GM19193 (cell line): Measurements from ENCODE around the gene OPHN1.

Source experiments
- POLR2A ChIP-seq: IDR thresholded peaks from 4 replicates; pipeline ENCODE4 v1.6.1; 2011; ENCODE audit not compliant: insufficient read depth, insufficient read length; ENCODE audit errors: extremely low read depth

OPHN1 gene

DNA sequence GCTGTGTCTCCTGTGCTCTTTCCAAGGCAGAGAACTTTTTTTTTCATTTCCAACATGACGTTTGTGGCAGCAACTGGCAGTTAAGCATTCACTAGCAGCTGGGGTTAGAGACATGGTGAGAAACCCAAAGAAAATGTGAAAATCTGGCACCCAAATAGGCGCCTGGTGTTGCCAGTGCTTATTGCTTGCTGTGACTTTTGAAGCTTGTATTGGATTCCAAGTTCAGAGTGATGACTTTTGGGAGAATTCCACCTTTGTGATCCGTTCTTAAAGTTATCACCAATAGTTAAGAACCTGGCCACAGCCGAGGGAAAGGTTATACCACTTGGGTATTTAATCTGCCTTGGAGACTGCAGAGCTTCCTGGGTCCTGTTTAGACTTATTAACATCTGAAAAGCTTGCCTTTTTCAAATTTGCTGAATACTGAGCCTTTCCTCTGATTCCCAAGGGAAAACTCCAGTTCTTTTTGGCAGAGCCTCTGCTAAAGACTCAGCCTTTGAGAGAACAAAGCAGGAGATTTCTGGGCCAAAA lies 101.0 kb downstream of the OPHN1 start:
- no peak for TF ChIP-seq POLR2A

DNA sequence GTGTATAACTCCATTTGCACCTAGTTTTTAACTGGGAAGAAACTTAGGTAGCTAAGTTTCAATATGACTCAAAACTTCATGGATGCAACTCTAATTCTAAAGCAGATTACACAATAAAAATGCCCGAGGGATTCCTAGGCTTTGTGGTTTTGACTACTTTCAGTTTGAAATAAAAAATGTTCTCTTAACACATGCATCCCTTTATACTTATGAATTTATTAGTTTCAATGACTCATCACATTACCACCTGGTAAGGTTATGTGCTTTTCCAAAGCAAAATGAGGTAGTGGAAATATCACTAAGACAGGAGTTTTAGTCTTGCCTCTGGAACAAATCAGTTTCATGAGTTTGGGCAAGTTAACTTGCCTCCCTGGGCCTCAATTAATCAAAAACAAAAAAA lies 125.5 kb downstream of the OPHN1 start:
- no peak for TF ChIP-seq POLR2A

DNA sequence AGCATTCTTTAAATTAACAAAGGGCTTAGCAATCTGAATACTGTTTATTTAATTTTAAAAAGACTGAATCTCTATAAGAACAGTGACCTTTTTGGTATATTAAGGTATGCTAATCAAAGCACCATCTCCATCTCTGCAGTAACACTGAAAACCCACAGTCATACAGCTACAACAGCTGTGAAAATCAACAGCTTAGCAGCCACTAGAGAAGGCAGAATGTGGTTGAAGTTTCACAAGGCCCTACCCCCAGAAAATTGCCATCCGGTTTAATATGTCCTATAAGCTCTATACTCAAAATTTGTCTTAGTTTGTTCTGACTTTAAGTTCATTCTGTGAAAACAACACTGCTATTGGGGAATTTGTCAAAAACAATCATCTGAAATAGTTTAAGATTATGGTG lies 128.7 kb downstream of the OPHN1 start:
- no peak for TF ChIP-seq POLR2A

DNA sequence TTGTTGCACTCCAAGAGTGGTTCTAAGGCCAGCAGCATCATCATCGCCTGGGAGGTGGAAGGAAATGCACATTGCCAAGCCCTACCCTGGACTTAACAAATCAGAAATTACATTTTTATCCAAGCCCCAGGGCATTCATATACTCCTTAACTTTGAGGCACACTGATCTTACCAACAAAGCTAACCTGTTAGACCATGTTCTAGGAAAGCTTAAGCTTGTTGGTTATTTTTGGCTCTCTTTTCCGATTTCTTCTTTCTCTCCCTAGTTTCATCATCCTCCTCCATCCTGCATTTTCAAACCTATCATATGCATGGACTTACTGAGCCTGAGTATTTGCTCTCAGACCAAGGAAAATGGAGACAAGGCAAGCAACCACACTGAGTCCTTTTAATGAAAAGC lies 133.4 kb downstream of the OPHN1 start:
- no peak for TF ChIP-seq POLR2A

DNA sequence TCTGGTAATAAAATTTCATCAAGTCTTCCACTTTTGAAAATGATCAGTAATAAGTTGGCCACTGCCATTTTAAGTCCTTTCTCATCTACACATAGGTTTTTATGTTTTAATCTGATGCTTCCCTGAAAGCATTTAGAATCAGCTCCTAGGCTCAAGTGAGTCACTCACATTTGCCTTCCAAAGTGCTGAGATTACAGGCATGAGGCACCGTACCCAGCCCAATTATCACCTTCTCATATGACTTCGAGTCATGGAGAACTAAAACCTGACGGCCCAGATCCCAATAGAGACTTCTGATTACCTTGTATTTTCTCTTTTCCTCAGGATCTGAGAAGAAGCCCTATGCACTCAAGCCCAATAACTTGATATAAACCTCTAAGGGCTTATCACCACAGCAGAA lies 140.8 kb downstream of the OPHN1 start:
- no peak for TF ChIP-seq POLR2A

DNA sequence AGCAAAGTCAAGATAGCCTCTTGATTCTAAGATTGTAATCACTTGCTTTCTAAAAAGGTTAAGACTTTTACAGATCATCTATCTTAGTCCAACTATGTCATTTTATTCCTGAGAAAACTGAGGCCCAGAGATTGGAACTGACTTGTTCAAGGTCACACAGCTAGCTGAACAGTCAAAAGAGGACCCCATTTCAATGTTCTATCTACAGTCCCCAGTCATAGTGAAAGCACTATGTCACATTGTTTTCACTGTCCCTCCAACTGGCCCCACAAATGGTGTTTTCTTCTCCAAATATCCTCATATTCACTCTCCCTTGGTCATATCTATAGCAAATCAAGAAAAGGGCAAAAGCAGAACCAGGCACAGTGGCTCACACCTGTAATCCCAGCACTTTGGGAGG lies 145.2 kb downstream of the OPHN1 start:
- TF ChIP-seq POLR2A: no peak

DNA sequence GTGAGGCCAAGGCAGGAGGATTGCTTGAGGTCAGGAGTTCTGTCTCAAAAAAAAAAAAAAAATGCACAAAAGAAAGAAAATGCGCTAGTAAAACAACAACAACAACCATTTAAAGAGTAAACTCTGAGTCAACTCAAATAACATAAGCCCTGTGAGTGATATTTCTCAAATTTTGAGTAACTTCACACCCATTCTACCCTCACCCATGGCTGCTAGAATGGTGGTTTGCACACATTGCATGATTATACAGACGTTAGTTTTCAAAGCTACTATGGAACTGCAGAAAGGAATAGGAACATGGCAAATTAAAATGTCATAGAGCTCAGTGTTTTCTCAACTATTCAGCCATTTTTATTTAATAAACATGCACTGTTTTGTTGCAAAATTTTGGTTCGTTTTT lies 145.9 kb downstream of the OPHN1 start:
- TF ChIP-seq POLR2A: no peak

DNA sequence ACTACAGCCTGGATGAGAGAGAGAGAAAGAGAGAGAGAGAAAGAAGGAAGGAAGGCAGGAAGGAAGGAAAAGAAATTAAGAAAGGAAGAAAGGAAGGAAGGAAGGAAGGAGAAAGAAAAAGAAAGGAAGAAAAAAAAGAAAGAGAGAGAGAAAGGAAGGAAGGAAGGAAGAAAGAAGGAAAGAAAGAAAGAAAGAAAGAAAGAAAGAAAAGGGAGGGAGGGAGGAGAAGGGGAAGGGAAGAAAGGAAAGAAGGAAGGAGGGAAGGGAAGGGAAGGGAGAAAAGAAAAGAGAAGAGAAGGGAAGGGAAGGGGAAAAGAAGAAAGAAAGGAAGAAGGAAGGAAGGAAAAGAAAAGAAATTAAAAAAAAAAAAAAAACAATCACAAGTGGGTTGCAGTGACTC lies 146.3 kb downstream of the OPHN1 start:
- TF ChIP-seq POLR2A: no peak

DNA sequence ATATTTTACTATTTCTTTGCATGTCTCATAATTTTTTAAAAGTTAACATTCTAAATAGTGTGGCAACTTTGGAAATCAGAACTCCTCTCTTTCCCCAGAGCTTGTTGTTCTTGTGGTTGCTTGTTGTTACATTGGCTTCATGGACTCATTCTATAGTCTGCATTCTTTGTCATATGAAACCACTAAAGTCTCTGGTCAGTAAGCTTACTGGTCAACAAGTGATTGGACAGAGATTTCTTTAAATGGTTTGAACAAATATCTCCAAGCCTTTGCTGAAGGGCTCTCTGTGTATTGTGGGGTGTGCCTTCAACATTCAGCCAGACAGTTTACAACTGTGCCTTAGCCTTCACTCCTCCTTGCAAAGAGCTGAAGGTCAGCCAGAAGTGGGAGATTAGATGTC lies 147.2 kb downstream of the OPHN1 start:
- TF ChIP-seq POLR2A: no peak

DNA sequence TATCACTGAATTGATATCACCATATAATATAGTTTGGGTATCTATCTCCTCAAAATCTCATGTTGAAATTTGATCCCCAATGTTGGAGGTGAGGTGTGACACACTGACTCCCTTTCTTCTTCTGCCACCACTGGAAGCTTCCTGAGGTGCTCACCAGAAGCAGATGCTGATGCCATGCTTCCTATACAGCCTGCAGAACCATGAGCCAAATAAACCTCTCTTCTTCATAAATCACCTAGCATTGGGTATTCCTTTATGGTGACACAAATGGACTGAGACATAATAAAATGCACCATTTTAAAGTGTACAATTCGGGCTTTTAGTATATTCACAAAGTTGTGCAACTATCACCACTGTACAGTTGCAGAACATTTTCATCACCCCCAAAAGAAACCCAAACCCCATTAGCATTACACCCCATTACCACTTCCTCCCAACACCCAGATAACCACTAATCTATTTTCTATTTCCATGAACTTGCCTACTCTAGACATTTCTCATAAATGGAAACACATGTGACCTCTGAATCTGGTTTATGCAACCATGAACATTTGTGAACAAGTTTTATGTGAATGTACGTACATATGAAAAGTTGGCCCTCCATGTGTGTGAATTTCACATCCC lies 148.9 kb downstream of the OPHN1 start:
- TF ChIP-seq POLR2A: no peak

DNA sequence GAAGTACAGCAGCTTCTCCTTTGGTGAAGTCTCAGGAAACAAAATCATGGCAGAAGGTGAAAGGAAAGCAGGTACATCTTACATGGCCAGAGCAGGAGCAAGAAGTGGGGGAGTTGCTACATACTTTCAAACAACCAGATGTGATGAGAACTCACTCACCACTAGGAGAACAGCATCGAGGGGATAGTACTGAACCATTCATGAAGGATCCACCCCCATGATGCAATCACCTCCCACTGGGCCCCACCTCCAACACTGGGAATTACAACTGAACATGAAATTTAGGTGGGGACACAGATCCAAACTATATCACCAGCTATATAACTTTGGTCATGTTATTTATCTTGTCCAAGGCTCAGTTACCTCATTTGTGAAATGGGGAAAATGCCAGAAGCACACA lies 159.4 kb downstream of the OPHN1 start:
- TF ChIP-seq POLR2A: no peak

DNA sequence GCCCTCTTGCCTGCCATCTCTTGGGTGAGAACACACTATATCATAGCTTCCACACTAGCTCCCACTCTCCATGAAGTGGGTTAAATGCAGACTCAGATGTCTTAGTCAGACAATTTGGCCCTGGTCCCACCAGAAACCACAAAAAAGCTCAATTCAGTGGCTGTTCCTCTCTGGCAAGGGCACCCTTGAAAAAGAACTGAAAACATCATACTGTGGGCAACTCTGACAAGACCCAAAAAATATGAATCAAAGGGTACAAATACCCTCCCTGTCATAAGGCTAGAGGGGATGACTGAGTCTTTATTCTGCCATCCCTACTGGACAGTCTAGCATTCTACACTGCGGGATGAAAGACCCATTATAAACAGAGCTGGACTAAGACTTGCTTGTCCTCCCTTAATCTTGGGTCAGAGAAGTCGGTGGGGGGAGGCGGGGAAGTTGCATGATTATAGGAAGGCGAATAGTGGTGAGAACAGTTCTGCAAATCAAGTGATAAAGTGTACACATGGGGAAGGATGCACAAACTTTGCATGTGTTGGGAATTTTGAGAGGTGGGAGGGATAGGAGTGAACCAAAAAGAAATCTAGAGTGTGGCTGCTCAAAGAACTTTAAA lies 172.1 kb downstream of the OPHN1 start:
- TF ChIP-seq POLR2A: no peak

DNA sequence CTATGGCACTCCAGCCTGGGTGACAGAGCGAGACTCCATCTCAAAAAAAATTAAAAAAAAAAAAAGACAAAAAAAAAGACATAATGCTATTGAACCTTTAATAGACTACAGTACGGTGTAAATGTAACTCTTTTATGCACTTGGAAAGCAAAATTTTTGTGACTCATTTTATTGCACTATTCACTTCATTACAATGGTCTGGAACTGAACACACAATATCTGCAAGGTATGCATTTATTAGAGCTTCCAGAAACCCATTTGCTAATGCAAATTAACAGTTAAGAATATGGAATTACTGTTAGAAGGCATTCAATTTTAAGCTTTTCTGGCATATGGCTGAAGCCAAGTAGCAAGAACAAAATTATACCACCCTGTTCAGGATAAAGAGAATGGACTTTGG lies 176.3 kb downstream of the OPHN1 start:
- no peak for TF ChIP-seq POLR2A

DNA sequence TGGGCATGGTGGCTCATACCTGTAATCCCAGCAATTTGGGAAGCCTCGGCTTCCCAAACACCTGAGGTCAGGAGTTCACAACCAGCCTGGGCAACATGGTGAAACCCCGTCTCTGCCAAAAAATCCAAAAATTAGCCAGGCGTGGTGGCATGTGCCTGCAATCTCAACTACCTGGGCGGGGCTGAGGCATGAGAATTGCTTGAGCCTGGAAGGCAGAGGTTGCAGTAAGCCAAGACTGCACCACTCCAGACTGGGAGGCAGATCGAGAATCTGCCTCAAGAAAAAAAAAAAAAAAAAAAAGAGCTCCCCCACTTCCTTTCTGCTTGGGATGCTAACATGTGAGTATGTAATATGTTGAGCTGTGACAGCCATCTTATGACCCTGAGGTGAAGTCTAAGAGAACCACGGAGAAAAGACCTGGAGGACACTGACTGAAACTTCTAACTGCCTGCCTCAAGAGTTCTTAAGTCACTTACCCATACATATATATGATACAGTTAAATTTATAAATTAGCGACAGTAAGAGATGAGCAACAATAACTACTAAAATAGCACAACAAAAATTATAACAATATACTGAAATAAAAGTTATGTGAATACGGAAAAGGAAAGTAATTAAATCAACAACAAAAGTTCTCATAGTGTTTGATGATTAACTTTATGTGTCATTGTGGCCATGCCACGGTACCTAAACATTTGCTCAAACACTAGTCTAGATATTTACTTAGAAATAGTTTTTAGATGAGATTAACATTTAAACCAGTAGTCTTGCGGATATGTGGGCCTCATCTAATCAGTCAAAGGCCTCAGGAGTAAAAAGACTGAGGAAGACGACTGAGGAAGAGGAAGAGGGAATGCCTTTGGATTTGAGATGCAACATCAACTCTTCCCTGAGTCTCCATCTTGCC lies 178.3 kb downstream of the OPHN1 start:
- no peak for TF ChIP-seq POLR2A

DNA sequence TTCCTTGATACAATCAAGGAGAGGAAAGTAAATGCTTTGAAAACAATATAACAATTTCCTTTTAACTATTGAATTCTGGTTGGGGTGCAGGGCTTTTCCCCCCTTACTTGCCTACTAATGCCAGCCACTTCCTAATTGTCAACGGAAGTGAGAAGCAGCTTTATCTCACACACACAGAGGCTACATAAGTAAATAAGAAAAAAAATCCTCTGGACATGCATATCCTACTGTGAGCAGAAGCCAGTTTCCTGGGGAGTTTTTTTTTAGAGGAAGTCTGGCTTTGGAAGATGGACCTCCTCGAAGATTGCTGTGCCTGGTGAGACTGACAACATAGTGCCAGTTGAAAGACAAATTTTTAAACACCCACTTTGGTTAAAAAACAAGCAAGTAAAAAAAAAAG lies 180.6 kb downstream of the OPHN1 start:
- TF ChIP-seq POLR2A: no peak

DNA sequence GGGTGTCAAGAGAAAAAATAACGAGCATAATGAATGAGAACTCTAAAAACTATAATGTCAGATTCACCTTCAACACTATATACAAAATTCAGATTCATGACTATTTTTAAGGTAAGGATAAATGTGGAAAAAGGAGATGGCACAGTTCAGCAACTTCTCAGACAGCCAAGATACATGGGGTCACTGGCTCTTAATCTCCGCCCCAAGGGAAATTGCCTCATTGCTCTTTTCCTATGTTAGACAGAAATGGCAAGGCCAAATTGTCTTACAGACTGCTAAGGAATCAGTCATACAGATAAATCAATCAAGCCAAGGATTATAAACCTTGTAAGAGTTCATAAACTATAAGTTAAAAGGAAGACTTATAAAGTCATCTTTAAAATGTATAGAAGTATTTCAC lies 183.4 kb downstream of the OPHN1 start:
- no peak for TF ChIP-seq POLR2A
